Colonic mucosa (tissue), 4 donors: ENCODE results near the gene RMDN3. TPM values are rescaled to one million over a fixed set of nuclear protein-coding genes. Genes with fewer than 3 reads are reported as not detected.

Experiments
- DNase-seq: peaks from one replicate; pipeline ENCODE4 v3.0.0-alpha.2; 2020
- H3K27ac ChIP-seq: fragments of 200-600 bp; one replicate; pipeline ENCODE4 v1.8.0; 2021
- H3K27me3 ChIP-seq: fragments of 200-600 bp; one replicate; pipeline ENCODE4 v1.8.0; 2021
- H3K36me3 ChIP-seq: fragments of 200-600 bp; one replicate; pipeline ENCODE4 v1.8.0; 2021
- H3K4me1 ChIP-seq: fragments of 200-600 bp; one replicate; pipeline ENCODE4 v1.8.0; 2021; ENCODE audit warnings: mild to moderate bottlenecking
- H3K4me3 ChIP-seq: fragments of 200-600 bp; one replicate; pipeline ENCODE4 v1.8.0; 2021
- H3K9ac ChIP-seq, 2 donors: one replicate each; pipeline ENCODE4 v1.7.0; 2013; ENCODE audit warnings: control low read depth in 2 of 2, low read depth in 2 of 2, low read length in 2 of 2
- H3K9me3 ChIP-seq: fragments of 200-600 bp; one replicate; pipeline ENCODE4 v1.8.0; 2021
- CTCF ChIP-seq: fragments of 200-600 bp; IDR thresholded peaks from one replicate; pipeline ENCODE4 v1.8.0; 2022; ENCODE audit warnings: antibody characterized with exemption, mild to moderate bottlenecking
- intact Hi-C: fragments of 100-400 bp; cut with DNase I; formaldehyde crosslinking; loops from one replicate; pipeline ENCODE4 v1.14.1; 2022
- total RNA-seq, 2 donors: library from RNA; stranded (reverse); fragmentation: NEBNext Ultra II Directional in 1 of 2; extraction: Animal tissue kit (Norgen Biotek cat#: 25700) in 1 of 2; gene quantifications; one replicate each; pipeline ENCODE4 v1.2.1, GENCODE V29; 2021
- donor health status: healthy.
- donor health status: DM: no; HTN: no; CAD: no.
- donor health status: DM: no; HTN: no; CAD: no.

The RMDN3 gene
- total RNA-seq, 2 donors from 2014 or later: 31.1 to 49.1 TPM

- H3K4me1 ChIP-seq: peaks cover 5% of the 10 kb centered on the region
- H3K27me3 ChIP-seq: no peaks in the 10 kb centered on the region
- intact Hi-C loops: loop anchor here (10.0 kb wide), 1 partner anchor 197 kb away; the partner anchor contains the start of gene VPS18
- H3K4me3 ChIP-seq: no peak overlapping the region
- DNase-seq: no peak
- H3K36me3 ChIP-seq: no peaks in the 10 kb centered on the region
- no peak overlapping the region for H3K27ac ChIP-seq
- H3K9ac ChIP-seq: no peak overlapping the region
- no peaks in the 10 kb centered on the region for H3K9me3 ChIP-seq
- TF ChIP-seq CTCF: no peak
These were observed 57.1 kb downstream of the RMDN3 start for GRCh38 chr15:40697916-40698315.

- DNase-seq: no peak
- Histone ChIP-seq H3K9me3 (no peaks in the 10 kb centered on the region), H3K27ac (no peak overlapping the region), H3K9ac (no peak overlapping the region), H3K27me3 (no peaks in the 10 kb centered on the region), H3K36me3 (no peaks in the 10 kb centered on the region), H3K4me3 (peak overlapping the region; percentile 73), H3K4me1 (peaks cover 5% of the 10 kb centered on the region)
- no peak for TF ChIP-seq CTCF
- intact Hi-C loops: loop anchor here (10.0 kb wide), 1 partner anchor 199 kb away; the partner anchor contains the start of gene VPS18
These were observed 58.8 kb downstream of the RMDN3 start for GRCh38 chr15:40696228-40696627.

- Histone ChIP-seq H3K4me1 (peaks cover 5% of the 10 kb centered on the region), H3K9me3 (no peaks in the 10 kb centered on the region), H3K4me3 (peak overlapping the region; percentile 73), H3K27ac (peak overlapping the region; percentile 100), H3K36me3 (no peaks in the 10 kb centered on the region), H3K9ac (peak overlapping the region; percentile 87 to 95), H3K27me3 (no peaks in the 10 kb centered on the region)
- DNase-seq: peak; percentile 40
- intact Hi-C loops: loop anchor here (10.0 kb wide), 1 partner anchor 199 kb away; the partner anchor contains the start of gene VPS18
- TF ChIP-seq CTCF: no peak
These were observed 59.6 kb downstream of the RMDN3 start for GRCh38 chr15:40695469-40695890.

GRCh38 chr15:40694688-40695468, 60.2 kb downstream of the RMDN3 start, which contains the start of gene RAD51:
TSS of gene RAD51 (plus strand) at chr15:40695174. CDS start at chr15:40698759, 3,585 bp downstream.
- H3K27ac ChIP-seq: peak within 1 kb of the TSS; percentile 100
- no peaks in the 10 kb centered on the region for H3K27me3 ChIP-seq
- intact Hi-C loops: loop anchor here (10.0 kb wide), 1 partner anchor 200 kb away; the partner anchor contains the start of gene VPS18
- H3K9me3 ChIP-seq: no peaks in the 10 kb centered on the region
- peak; percentile 96 for DNase-seq
- peak within 1 kb of the TSS; percentile 87 to 95 for H3K9ac ChIP-seq
- peak within 1 kb of the TSS; percentile 73 for H3K4me3 ChIP-seq
- no peak for TF ChIP-seq CTCF
- no peaks in the 10 kb centered on the region for H3K36me3 ChIP-seq
- peaks cover 5% of the 10 kb centered on the region for H3K4me1 ChIP-seq

- peak overlapping the region; percentile 87 to 95 for H3K9ac ChIP-seq
- no peak for DNase-seq
- peak overlapping the region; percentile 100 for H3K27ac ChIP-seq
- intact Hi-C loops: loop anchor here (10.0 kb wide), 1 partner anchor 201 kb away; the partner anchor contains the start of gene VPS18
- no peak for TF ChIP-seq CTCF
- H3K4me3 ChIP-seq: peak overlapping the region; percentile 73
- H3K4me1 ChIP-seq: peaks cover 5% of the 10 kb centered on the region
- no peaks in the 10 kb centered on the region for H3K27me3 ChIP-seq
- no peaks in the 10 kb centered on the region for H3K36me3 ChIP-seq
- H3K9me3 ChIP-seq: no peaks in the 10 kb centered on the region
These were observed 61.0 kb downstream of the RMDN3 start for GRCh38 chr15:40693904-40694687.
